GM18511 (cell line): ENCODE data around the gene EFNA5.

Experiments used
- ATAC-seq: cut with Tn5 transposase; IDR thresholded peaks from one replicate; pipeline ENCODE4 v1.9.1; 2021; ENCODE audit warnings: mild to moderate bottlenecking, moderate library complexity; ENCODE audit not compliant: unreplicated experiment

Gene EFNA5

DNA sequence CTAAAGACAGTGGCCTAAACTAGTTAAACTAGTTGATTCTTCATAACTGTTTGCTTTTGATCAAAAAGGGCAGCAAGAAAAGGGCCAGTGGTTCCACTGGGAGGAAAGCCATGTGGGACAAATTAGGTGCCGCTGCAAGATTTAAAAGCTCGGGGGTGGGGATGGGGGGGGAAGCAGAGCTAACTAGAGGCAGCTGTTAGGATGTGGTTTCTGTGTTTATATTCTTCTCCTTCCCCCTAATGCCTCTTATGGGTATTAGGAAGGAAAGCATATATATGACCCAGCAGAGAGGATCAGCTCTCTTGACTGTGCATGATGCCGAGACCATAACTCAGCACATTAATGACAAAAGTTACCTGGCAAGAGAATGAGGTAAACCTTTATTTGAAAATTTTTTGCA, 65.7 kb downstream of the EFNA5 start:
- peak; percentile 74 for ATAC-seq

DNA sequence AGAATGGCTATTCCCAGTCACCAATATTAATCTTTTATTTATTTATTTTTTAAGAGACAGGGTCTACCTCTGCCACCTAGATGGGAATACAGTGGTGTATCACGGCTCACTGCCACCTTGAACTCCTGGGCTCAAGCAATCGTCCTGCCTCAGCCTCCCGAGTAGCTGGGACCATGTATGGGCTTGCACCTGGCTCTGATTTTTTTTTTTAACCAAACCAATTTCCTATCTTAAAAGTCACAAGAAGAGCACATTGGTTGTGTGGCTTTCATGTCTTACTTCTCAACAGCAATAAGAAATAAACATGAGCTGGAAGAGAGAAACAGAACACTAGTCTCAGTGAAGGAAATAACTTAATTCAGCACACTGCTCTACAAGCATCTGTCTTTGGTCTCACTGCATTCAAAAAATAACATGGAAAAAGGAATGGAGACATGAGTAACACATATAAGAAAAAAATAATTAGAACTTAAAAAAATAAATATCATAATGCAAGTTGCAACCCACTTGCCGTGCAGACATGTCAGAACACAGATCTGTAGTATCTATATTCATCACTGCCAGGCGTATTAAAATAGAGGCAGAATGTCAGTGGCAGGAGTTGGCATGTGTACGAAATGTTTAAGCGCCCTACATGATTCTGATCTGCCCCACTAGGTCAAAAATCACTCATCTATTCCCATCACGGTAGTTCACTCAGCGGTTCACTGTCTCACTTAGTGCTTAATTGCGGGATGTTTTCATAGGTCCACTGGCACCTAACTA, 66.4 kb downstream of the EFNA5 start:
- no peak for ATAC-seq

DNA sequence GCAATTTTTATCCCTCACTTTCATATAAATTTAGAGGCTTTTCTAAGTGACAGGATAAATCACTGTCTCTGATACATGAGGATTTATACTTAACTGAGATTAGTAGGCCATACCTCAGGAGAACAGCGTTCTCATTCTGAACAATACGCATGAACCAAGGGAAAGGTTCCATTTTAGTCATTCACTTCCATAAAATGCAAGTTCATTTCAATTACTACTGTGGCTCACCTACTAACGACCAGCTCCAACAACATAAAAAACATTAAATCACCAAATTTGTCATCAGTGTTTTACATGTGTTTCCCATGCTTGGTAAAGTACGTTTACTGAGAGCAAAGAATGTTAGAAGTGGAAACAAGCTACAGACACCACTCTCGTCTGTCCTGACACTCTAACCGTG, 67.4 kb downstream of the EFNA5 start:
- no peak for ATAC-seq

DNA sequence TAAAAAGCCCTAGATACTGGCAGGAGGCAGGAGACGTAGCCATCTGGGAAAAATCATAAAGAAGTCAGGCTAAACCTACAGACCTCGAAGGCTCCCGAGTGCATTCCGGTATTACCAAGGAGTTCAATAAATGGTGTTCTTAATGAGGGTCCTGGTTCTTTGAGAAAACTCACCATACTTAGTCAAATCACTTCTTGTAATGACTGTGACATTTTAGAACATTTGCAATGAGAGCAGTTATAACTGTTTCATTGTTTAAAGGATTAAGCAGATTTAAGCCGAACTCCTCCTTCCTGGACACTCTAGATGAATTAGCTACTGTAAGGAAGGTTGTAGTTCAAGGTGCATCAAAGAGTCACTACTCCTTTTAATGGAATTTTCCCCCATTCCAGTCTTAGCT, 67.8 kb downstream of the EFNA5 start:
- no peak for ATAC-seq

DNA sequence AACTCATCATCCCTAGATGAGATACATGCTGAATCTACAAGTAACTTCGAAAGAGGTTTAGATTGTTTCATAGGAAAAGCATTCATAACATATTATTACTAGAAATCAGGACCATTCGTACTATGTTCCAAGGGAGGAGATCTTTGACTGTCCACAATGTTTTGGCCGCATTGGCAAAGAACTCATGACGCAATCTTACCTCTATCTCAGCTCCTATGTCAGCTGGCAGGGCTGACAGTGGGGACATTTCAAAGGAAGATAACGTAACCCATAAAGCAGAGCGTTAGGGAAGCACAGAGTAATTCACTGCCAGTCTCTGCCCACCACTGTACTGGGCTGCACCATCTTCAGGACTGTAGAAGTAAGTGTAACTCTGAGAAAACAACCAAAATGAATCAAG, 69.7 kb downstream of the EFNA5 start:
- no peak for ATAC-seq

DNA sequence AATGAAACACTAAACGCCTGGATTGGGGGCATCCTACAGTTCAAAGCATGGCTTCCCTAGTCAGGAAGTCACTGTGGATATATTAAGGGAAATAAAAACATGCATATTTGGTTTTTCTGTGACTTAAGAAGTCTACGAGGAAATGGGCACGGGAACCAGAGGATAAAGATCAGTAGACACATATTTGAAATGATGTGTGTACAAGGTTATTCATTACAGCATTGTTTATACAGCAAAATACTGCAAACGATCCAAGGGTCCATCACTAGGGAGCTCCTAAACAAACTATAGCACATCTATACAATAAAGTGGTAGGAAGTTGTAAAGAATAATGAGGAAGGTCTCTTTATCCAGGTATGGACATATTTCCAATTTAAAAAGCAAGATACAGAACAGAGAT, 71.8 kb downstream of the EFNA5 start:
- ATAC-seq = no peak

DNA sequence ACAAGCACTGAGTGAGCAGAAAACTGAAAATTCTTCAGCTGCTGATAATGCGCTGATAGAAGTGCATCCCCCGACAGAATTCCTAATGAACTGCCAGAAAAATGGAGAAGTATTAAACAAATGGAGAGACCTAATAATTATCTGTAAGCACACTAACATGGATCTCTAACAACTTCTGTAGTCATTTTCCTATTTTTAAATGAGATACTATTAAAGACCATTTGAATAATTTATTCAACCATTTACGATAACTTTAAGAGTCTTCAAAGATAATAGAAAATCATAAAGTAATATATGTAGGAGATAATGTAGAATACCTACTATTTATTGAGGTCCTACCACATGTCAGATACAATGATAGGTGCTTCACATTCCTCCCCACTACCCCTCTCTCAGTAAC, 72.9 kb downstream of the EFNA5 start:
- ATAC-seq = no peak

DNA sequence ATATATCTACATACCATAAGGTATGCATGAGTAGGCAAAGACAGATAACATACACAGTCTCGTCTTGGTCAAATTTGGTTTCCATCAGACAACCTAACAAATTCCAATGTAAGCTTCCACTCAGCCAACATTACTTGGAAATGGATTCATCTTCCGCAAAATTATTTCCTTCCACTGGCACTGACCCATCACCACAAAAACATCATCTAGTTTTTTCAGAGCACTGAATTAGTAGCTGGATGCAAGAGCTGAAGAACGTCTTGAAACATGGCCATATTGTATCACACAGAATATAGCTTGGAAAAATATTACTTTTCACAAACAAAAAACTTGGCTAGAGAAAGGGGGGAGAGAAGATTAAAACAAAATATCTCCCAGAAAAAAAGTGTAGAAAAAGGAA, 73.5 kb downstream of the EFNA5 start:
- ATAC-seq = no peak

DNA sequence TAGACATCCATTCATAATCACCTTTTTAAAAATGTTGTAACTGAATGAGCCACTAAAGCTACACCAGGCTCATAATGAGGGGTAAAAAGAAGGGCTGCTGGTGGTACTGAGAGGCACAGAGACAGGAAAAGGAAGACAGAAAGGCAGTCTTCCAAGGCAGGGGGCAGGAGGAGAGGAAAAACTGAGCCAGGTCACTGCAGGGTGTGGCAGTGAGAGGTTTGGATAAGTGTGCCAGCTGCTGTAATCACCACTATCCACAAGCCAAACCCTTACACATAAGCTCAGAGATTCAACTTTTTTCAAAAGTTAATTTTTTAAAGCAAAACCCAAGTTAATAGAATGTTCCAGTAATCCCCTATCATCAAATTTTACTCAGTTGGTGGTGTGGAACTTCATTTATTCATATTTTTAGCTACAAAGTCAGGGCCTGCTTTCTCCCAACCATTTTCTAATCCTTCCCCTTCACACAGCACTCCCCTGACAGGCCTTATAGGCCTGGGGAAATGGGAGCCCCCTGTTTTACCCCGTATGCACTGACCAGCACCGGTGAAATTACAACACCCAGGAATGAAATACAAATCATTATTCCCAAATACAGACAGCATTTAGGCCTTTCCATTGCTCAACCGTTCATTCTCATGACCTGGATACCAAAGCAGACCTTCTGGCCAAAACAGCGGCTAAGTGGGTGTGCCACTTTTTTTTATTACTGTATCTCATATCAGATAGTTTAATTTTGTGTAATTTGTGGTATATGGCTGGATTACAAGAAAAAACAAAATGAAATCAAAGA, 76.3 kb downstream of the EFNA5 start:
- ATAC-seq = no peak

DNA sequence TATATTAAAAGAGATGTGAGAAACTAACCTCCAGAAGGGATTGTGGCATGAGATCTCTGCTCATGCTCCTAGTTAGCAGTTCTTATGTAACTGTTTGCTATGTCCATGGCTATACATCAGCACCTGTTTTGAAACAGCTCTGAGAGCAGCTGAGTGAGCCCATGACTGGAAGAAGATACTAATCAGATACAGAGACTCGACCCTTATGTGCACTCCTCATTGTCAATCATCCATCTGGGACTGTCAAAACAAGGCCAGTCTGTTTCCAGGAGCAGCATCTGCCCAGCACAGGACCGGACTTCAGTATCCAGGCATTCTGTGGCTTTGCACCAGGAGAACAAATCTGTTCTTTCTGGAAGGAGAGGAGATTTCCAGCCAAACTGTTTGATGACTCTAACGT, 77.7 kb downstream of the EFNA5 start:
- ATAC-seq = no peak

DNA sequence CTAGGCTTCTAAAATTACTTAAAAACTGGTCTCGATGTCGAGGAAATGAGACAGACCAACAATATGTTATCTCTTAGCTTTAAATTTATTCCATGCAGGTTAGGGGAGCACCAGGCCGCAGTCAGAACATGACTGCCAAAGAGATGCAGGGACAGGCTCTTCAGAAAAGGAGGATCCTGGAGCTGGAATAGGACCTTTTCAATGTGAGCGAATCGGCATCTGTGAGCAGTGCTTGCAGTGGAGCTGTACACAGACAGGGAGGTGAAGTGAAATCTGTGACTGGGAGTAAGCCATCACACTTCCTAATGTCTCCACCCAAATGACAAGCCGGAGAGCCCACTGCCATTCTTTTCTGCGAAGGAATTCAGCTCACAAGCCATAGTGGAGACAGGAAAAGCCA, 78.2 kb downstream of the EFNA5 start:
- ATAC-seq = no peak

DNA sequence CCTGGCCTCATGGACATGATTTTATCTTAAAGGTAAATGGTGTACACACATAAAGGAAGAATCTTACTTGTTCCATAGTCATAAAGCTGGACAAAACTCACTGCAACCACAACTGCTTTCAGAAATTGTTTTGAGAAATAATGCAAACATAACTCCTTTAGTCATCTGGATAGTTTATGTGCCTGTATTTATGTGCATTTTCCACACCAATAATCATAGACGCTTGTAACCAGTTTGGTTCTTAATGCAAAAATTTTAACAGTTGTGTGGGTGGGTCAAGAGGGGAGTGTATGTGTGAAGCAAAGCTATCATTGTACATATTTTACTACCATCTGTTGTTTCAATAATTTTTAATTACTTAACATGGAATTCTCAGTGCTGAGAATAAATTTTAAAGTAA, 80.1 kb downstream of the EFNA5 start:
- ATAC-seq = no peak

DNA sequence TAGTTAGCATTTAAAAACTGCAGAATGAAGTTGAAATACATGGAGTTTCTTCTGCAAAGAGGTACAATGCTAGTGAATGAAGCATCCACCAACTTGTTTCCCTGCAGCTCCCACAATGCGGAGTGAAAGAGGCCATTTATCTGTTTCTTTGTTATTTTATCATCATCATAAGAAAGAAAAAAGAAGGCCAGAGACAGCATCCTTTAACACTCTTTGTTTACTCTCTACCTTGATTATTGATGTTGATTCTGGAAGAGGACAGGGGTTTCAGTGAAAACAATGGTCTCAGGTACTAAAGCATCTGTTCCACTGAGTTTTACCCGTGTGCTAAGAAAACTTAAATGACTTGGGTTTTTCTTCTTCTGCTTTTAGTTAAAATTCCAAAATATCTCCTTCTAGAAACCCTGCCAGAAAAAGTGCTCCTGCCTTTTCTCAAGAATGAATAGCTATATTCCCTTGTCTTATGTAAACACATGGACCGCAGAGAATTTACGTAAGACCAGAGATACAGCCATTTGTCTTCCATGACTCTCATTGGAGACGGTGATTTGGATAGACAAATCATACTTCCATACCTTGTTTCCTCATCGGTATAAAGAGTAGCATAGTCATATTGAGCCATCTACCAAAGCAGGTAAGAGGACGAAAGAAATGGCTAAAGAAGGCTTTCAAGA, 81.1 kb downstream of the EFNA5 start:
- ATAC-seq = no peak

DNA sequence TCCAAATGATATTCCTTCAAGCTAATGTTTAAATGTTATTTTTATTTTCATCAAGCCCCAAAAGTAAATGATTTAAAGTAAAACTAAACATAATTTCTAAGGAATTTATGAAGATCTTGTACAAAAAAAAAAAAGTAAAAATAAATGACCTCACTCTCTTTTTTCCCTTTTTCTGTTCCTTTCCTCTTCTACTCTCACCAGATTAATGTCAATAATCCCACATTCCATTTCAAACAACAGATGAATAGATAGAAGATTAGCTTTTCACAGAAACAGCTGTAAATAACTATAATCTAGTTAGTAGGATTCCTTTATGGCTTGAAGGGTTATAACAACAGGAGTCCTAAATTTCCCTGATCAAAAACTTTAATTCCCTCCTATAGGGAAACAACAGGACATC, 88.1 kb downstream of the EFNA5 start:
- no peak for ATAC-seq

DNA sequence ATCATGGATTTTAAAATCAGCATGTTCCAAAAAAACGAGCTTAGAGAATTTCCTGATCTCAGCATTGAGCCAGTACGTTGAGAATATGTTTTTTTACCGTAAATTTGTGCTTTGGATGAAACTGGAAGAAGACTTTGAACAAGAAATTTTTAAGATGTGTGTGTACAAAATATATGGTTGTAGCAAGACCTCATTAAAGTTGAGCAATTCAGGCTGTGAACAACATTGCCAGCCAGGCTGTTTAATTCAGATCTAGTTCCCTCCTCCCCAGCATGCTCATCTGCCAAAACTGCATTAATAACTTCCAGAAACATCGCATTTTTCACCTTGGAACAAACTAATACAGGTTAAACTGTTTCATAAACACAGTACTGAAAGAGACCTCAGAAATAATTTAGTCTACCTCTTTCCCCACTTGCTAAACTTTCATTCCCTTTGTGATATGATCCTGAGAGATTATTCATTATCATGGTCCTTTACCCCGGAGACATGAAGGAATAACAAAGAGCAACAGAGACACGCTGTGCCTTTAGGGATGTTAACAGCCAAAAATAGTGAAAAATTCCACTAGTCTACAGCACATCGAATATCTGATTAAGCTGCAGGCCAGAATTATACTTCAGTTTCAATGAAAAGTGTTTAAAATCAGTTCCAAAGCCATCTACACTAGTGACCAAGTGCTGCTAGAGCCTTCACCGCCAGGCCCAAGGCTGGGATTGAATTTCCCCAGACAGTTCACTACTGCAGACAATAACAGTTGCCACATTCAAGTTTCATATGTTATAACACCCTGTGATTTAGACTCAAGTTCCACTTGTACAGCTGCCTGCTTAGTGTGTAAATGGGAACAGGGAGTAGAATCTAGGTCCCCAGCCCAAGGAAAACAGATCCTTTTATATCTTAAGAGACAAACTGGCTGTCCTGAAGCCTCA, 89.6 kb downstream of the EFNA5 start:
- ATAC-seq = peak; percentile 43

DNA sequence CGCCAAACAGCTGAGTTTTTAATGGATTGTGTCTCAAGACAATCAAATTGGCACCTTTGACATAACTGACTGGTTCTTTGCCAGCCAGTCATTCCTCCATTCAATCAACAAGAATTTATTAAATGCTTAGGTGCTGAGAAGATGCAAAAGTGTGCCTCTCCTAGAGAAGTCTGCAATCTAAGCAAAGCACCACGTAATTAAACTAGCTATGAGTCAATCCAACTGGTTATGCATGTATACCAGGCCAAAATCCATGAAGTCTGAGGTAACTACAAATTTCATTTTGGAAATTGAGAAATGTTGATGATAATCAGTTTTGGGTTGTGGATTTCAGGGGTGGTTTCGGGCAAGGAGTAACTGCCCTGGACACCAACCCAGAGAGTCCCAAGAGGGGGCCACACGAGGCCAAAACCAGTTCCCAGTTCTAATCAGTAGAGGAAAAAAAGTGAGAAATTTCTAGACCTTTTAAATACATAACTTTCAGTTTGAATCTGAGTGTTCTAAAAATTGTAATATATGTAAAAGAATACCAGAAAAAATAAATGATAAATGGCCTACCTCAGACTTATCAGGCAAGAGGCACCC, 92.6 kb downstream of the EFNA5 start:
- no peak for ATAC-seq

DNA sequence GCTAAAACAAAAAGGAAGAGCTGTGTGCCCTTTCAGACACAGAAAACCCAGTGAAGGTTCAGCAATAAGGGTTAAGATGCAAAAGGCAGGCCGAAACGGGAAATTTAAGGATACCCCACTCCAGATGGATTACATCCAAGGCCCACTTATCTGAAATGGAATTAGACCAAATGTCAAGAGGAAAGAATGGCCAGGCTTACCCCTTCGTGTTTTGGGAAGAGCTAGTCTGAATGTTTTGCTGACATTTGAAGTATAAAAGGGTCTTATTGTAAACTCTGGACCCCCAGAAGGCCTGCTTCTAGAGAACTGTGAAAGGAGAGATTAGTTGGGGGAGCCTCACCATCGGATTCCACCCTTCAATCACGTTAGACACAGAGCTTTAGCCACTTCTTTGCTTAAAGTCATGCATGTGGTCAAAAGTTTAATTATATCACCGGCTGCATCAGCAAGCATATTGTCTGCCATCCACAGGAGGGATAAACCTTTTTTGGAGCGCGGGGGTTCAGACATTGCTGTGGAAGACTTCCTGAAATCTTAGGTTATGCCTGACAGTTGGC, 93.3 kb downstream of the EFNA5 start:
- ATAC-seq = no peak

DNA sequence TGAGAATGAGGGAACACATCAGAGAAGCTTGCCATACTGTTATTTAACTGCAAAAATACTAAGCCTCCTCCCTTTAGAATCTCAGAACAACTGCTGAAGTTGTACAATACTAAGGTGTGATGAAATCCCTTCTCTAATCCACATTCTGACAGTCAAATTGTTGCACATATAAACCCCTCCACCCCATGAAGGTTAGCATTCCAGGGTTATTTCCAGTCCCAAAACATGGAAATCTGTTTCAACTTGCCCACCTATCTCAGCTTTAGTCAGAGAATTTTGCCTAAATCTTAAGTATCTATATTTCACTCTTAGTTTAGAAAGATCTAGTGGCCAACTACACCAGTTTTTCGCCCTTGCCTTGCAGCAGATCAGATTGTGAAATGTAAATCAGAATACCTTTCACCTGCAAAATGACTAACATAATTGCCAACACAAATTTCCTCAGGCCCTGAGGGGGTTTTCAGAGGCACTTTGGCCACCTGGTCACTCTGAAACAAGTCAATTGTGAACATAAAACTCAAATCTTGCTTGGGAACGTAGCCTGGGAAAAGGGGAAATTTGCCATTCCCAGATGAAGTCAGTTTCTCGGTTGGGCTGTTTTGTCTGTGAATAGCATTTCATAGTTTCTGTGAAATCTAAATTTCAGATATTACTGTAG, 93.9 kb downstream of the EFNA5 start:
- ATAC-seq = no peak

DNA sequence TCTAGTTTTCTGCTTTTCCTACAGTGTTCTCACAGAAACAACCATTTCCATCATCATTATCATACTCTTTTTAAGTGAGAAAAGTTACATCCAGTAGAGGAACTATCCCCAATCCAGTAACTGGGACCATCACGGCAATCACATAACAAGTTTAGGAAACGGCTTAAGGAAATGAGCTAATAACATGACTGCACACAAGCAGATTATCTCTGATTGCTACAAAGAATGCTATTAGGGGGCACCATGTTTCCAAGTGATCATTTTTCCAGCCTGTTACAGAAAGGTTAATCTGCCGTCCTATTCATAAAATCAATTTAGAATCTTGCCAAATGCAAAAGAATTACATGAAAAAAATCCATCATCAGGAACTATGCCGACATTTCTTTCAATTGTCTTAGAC, 94.6 kb downstream of the EFNA5 start:
- no peak for ATAC-seq

DNA sequence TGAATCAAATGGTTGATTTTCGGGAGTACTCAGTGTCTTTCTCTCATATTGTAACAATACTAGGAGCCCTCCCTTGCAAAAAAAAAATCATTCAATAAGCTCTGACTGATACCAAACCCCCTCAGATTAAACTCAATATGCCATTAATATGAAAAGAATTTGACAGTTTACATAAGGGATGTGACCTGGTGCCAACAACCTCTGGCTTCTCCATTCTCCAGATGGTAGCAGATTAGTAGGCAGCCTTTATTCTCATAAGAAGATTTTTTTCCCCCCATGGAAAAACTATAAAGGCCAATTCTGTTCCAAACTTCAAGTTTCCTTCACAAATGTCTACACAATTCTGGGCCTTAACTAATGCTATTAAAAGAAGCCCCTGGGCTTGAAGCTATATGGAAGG, 96.5 kb downstream of the EFNA5 start:
- ATAC-seq = no peak
